Measurements from ENCODE around the gene YY1. TPM values are rescaled to one million over a fixed set of nuclear protein-coding genes. Genes with fewer than 3 reads are reported as not detected.
"Not testable (repeated sequence)": the region's sequence is repeated elsewhere in the genome, so short reads cannot be mapped to it uniquely, and the experiment has no call there.

The YY1 gene
- total RNA-seq, 1 donor from 2014 or later: 70.0 TPM

- Mint-ChIP-seq H3K9me3 (ENCODE audit: low read depth) (no peaks in the 10 kb centered on the region), H3K27ac (ENCODE audit: unreplicated experiment) (no peak overlapping the region), H3K4me1 (ENCODE audit: low read depth) (no peaks in the 10 kb centered on the region), H3K36me3 (ENCODE audit: low read depth) (peaks cover 4% of the 10 kb centered on the region), H3K27me3 (ENCODE audit: low read depth) (no peaks in the 10 kb centered on the region), H3K4me3 (ENCODE audit: unreplicated experiment) (no peak overlapping the region)
- DNase-seq (ENCODE audit: low spot score): no peak
- TF ChIP-seq, protein P1, sequence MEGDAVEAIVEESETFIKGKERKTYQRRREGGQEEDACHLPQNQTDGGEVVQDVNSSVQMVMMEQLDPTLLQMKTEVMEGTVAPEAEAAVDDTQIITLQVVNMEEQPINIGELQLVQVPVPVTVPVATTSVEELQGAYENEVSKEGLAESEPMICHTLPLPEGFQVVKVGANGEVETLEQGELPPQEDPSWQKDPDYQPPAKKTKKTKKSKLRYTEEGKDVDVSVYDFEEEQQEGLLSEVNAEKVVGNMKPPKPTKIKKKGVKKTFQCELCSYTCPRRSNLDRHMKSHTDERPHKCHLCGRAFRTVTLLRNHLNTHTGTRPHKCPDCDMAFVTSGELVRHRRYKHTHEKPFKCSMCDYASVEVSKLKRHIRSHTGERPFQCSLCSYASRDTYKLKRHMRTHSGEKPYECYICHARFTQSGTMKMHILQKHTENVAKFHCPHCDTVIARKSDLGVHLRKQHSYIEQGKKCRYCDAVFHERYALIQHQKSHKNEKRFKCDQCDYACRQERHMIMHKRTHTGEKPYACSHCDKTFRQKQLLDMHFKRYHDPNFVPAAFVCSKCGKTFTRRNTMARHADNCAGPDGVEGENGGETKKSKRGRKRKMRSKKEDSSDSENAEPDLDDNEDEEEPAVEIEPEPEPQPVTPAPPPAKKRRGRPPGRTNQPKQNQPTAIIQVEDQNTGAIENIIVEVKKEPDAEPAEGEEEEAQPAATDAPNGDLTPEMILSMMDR (IDR thresholded peaks at IDR 0.05): no peak
Measured at GRCh38 chr14:100203146-100203545, 35.8 kb upstream of the YY1 start.

DNA sequence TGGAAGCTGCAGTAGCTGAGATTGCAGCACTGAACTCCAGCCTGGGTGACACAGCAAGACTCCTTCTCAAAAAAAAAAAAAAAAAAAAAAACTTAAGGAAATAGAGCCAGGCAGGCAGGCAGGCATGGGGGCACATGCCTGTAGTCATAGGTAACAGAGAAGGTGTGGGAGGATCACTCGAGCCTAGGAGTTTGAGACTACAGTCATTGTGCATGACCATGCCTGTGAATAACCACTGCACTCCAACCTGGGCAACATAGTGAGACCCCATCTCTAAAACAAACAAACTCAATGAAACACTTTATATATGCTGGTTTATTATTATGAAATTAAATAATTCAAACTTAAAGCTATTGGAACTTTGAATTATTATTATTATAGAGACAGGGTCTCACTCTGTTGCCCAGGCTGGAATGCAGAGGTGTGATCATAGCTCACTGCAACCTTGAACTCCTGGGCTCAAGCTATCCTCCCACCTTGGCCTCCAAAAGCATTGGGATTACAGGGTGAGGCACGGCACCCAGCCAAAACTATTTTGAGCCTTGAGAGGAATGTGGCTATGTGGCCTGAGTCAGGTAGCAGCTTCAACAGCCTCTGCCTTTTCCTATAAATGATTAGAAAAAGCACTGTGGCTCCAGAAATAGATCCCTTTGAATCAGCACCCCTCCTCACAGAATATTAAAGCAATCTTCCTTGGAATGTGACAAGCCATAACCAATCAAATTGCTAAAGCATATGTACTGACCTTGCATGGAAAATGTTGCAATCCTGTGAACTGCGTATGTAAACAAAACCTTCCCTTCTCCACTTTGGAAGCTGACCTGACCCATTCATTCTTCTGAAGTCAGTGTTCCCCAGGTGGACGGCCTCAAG, 34.7 kb upstream of the YY1 start:
- no peak overlapping the region for H3K4me3 Mint-ChIP-seq (ENCODE audit: unreplicated experiment)
- no peaks in the 10 kb centered on the region for H3K27me3 Mint-ChIP-seq (ENCODE audit: low read depth)
- H3K27ac Mint-ChIP-seq (ENCODE audit: unreplicated experiment): no peak overlapping the region
- TF ChIP-seq, protein P1 (IDR thresholded peaks at IDR 0.05): no peak
- DNase-seq (ENCODE audit: low spot score): no peak
- H3K4me1 Mint-ChIP-seq (ENCODE audit: low read depth): no peaks in the 10 kb centered on the region
- H3K36me3 Mint-ChIP-seq (ENCODE audit: low read depth): peaks cover 4% of the 10 kb centered on the region
- H3K9me3 Mint-ChIP-seq (ENCODE audit: low read depth): no peaks in the 10 kb centered on the region

DNA sequence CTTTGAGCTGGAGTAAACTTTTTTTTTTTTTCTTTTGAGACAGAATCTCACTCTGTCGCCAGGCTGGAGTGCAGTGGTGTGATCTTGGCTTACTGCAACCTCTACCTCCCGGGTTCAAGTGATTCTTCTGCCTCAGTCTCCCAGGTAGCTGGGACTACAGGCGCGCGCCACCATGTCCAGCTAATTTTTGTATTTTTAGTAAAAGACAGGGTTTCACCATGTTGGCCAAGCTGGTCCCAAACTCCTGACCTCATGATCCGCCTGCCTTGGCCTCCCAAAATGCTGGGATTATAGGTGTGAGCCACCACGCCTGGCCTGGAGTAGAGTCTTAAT, 34.1 kb upstream of the YY1 start:
- H3K27me3 Mint-ChIP-seq (ENCODE audit: low read depth); H3K4me1 Mint-ChIP-seq (ENCODE audit: low read depth); H3K27ac Mint-ChIP-seq (ENCODE audit: unreplicated experiment); H3K9me3 Mint-ChIP-seq (ENCODE audit: low read depth); H3K36me3 Mint-ChIP-seq (ENCODE audit: low read depth); DNase-seq (ENCODE audit: low spot score); H3K4me3 Mint-ChIP-seq (ENCODE audit: unreplicated experiment): not testable (repeated sequence)

GRCh38 chr14:100207588-100207987, 31.4 kb upstream of the YY1 start:
- H3K4me3 Mint-ChIP-seq (ENCODE audit: unreplicated experiment); H3K27ac Mint-ChIP-seq (ENCODE audit: unreplicated experiment): not testable (repeated sequence)

DNA sequence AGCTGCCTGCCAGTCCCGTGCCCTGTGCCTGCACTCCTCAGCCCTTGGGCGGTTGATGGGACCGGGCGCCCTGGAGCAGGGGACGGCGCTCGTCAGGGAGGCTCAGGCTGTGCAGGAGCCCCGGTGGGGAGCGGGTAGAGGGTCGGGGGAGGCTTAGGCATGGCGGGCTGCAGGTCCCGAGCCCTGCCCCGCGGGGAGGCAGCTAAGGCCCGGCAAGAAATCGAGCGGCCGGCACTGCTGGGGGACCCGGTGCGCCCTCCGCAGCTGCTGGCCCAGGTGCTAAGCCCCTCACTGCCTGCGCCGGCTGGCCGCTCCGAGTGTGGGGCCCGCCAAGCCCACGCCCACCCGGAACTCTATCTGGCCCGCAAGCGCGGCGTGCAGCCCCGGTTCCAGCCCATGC, 30.8 kb upstream of the YY1 start:
- not testable (repeated sequence) for H3K36me3 Mint-ChIP-seq (ENCODE audit: low read depth); H3K4me3 Mint-ChIP-seq (ENCODE audit: unreplicated experiment); H3K4me1 Mint-ChIP-seq (ENCODE audit: low read depth); H3K27ac Mint-ChIP-seq (ENCODE audit: unreplicated experiment); H3K27me3 Mint-ChIP-seq (ENCODE audit: low read depth); DNase-seq (ENCODE audit: low spot score); H3K9me3 Mint-ChIP-seq (ENCODE audit: low read depth)

More at GRCh38 chr14:100207588-100207987, 31.4 kb upstream of the YY1 start:
- H3K27me3 Mint-ChIP-seq (ENCODE audit: low read depth); H3K9me3 Mint-ChIP-seq (ENCODE audit: low read depth); DNase-seq (ENCODE audit: low spot score); H3K36me3 Mint-ChIP-seq (ENCODE audit: low read depth); H3K4me1 Mint-ChIP-seq (ENCODE audit: low read depth): not testable (repeated sequence)

DNA sequence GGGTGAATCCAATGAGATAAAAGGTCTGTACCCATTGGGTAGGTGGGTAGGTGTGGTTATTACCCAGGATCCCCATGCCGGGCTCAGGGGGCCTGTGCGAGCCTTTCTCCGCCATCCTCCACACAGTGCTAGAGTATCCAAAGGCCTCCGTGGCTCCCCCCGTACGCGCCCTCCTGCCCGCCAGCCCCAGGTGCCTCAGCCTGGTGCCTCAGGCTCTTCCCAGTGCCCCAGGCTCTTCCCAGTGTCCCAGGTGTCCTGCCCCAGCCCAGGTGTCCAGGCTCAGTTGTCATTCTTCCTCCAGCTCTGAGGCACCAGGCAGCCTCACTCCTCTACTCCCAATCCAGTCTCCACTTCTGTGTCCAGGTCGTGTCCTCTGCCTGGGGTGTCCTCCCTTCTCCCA, 27.6 kb upstream of the YY1 start:
- H3K4me3 Mint-ChIP-seq (ENCODE audit: unreplicated experiment): no peak overlapping the region
- peaks cover 7% of the 10 kb centered on the region for H3K4me1 Mint-ChIP-seq (ENCODE audit: low read depth)

More for the DNA sequence above, 27.6 kb upstream of the YY1 start:
- Mint-ChIP-seq H3K27me3 (ENCODE audit: low read depth) (no peaks in the 10 kb centered on the region), H3K36me3 (ENCODE audit: low read depth) (peaks cover 4% of the 10 kb centered on the region), H3K27ac (ENCODE audit: unreplicated experiment) (no peak overlapping the region), H3K9me3 (ENCODE audit: low read depth) (no peaks in the 10 kb centered on the region)
- TF ChIP-seq, protein P1 (IDR thresholded peaks at IDR 0.05): no peak
- DNase-seq (ENCODE audit: low spot score): no peak

All from chondrocyte (in vitro differentiated cells).